SK-N-MC (cell line): ENCODE data around the gene AQP1.

Experiments
- DNase-seq: peaks from one replicate; pipeline ENCODE4 v3.0.0-alpha.2; 2011; ENCODE audit warnings: low read depth, low spot score
- H3K27ac ChIP-seq: fragments of 200-600 bp; sonication (generic); 2 replicates; pipeline ENCODE4 v1.5.1; 2016; ENCODE audit warnings: mixed run types
- H3K36me3 ChIP-seq: fragments of 200-600 bp; sonication (generic); 2 replicates; pipeline ENCODE4 v1.6.1; 2017; ENCODE audit warnings: antibody characterized with exemption, low read length, mixed read lengths; ENCODE audit not compliant: insufficient read depth
- H3K4me3 ChIP-seq: fragments of 200-600 bp; sonication (generic); 2 replicates; pipeline ENCODE4 v1.5.1; 2016
- H3K9ac ChIP-seq: fragments of 200-600 bp; sonication (generic); 2 replicates; pipeline ENCODE4 v1.8.0; 2017; ENCODE audit warnings: mixed run types, mixed read lengths; ENCODE audit not compliant: insufficient read length
- H3K9me3 ChIP-seq: fragments of 200-600 bp; sonication (generic); 2 replicates; pipeline ENCODE4 v1.6.1; 2017; ENCODE audit warnings: low read depth, mild to moderate bottlenecking, antibody characterized with exemption, low read length, moderate library complexity, mixed read lengths
- EZH2 ChIP-seq: fragments of 200-600 bp; sonication (generic); IDR thresholded peaks from one replicate; pipeline ENCODE4 v1.6.1; 2017; ENCODE audit warnings: antibody characterized with exemption
- FOXP2 ChIP-seq: optimal IDR thresholded peaks from 2 replicates; pipeline ENCODE3; 2011; ENCODE audit warnings: mild to moderate bottlenecking, moderate library complexity; ENCODE audit not compliant: insufficient read depth; ENCODE audit errors: extremely low read length, control extremely low read depth
- POLR2AphosphoS5 ChIP-seq: IDR thresholded peaks from 2 replicates; pipeline ENCODE4 v1.6.1; 2012; ENCODE audit warnings: mild to moderate bottlenecking, low read depth, low read length, borderline replicate concordance

AQP1 gene

DNA sequence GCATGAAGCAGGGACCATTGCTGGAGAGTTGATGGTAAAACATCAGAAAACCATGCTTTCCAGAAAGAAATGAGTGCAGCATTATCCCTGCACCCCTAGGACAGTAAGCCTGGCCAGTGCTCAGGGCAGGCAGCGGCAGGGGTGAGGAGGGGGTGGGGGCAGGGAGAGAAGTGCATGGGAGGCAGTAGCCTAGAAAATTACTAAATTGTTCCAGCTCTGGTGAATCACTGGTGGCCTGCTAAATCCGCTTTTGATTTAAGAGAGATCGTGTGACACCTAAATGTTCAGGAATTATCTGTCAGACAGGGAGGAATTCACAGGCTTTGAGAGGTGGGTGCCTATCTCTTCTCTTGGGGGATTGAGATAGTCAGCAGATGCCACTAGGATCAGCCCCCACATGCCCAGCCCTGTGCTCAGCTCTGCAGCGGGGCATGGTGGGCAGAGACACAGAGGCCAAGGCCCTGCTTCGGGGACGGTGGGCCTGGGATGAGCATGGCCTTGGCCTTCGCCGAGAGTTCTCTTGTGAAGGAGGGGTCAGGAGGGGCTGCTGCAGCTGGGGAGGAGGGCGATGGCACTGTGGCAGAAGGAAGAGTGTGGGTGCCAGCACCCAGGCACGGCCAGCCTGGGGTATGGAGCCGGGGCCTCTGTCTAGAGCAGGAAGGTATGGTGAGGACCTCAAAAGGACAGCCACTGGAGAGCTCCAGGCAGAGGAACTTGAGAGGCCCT lies 5.0 kb upstream of the AQP1 start:
- H3K4me3 ChIP-seq: no peak overlapping the region

DNA sequence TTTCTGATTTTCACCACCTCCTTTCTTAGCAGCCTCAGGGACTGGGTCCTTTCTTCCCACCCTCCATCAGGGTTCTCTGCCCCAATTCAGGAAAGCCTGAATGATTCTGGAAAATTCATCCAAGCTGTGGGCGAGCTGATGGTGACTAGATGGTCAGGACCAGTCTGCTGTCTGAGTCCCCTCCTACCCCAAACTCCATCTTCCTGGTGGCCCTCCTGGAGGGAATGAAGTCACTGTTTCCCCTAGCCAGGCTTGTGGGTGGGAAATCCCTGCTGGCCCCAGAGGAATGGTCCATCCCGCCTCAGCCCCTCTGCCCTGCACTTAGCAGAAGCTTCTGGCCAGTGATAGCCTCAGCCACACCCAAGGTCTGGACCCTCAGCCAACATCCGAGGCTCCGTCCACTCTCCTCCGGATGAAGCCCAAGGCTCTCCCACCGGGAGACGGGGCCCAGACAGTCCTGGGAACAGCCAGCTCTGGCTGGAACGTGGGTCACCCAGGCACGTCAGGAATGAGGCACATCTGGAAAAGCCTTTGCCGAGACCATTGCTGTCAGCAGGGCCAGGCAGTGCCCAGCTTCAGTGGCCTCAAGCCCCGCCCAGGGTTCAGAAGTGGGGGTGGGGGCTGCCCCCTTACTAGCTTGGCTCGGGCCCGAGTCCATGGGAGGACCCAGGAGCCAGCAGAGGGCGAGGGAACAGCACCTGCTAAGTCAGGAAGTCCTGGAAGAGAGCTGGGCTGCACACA lies 4.0 kb upstream of the AQP1 start:
- Histone ChIP-seq H3K27ac (no peak overlapping the region), H3K9me3 (no peaks in the 10 kb centered on the region), H3K4me3 (no peak overlapping the region), H3K9ac (no peak overlapping the region), H3K36me3 (no peaks in the 10 kb centered on the region)
- no peak for DNase-seq
- no peak for TF ChIP-seq POLR2AphosphoS5
- TF ChIP-seq EZH2: no peak
- no peak for TF ChIP-seq FOXP2

More for the DNA sequence above, 5.0 kb upstream of the AQP1 start:
- no peaks in the 10 kb centered on the region for H3K36me3 ChIP-seq
- no peak overlapping the region for H3K27ac ChIP-seq
- H3K9ac ChIP-seq: no peak overlapping the region
- TF ChIP-seq EZH2 (no peak), POLR2AphosphoS5 (no peak), FOXP2 (no peak)
- DNase-seq: no peak
- H3K9me3 ChIP-seq: no peaks in the 10 kb centered on the region

DNA sequence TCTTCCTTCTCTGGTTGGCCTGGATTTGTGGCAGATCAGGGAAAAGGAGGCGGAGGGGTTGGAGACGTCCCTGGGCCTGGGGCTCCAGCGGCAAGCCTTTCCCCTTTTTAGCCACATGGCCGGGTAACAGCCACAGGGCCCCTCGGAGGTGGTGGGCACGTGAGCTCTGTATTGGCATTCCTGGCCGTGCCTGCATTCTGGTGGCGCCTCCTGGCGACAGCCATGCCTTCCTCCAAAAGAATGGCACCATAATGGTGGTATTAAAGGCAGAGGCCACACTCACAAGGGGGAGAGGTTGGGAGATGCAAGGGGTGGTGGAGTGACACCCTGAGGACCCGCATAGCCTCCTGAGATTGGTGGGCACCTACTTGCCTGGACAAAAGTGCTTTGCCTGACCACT lies 3.0 kb upstream of the AQP1 start:
- Histone ChIP-seq H3K9me3 (no peaks in the 10 kb centered on the region), H3K9ac (no peak overlapping the region), H3K27ac (no peak overlapping the region), H3K4me3 (no peak overlapping the region), H3K36me3 (no peaks in the 10 kb centered on the region)
- no peak for TF ChIP-seq POLR2AphosphoS5
- TF ChIP-seq FOXP2: no peak
- TF ChIP-seq EZH2: no peak
- no peak for DNase-seq

DNA sequence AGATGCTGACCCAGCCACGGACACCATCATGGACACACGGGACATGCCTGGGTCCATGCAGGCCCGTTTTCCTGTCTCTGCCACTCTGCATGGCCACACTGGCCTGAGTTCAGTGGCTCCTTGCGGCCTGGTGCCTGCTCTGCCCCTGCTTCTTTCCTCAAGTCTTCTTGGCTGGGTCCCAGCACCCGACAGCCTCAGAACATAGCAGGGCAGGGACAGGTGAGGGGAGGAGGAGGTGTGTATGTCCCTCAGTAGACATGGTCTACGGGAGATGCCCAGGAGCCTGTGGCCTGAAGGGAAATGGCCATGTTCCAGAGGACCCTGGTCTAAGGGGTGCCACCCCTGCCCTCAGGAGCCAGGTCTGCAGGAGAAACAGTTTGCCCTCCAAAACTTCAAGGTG lies 2.2 kb upstream of the AQP1 start:
- no peaks in the 10 kb centered on the region for H3K9me3 ChIP-seq
- TF ChIP-seq FOXP2 (no peak), POLR2AphosphoS5 (no peak), EZH2 (no peak)
- no peak overlapping the region for H3K27ac ChIP-seq
- no peak for DNase-seq
- no peak overlapping the region for H3K4me3 ChIP-seq
- no peaks in the 10 kb centered on the region for H3K36me3 ChIP-seq
- H3K9ac ChIP-seq: no peak overlapping the region

DNA sequence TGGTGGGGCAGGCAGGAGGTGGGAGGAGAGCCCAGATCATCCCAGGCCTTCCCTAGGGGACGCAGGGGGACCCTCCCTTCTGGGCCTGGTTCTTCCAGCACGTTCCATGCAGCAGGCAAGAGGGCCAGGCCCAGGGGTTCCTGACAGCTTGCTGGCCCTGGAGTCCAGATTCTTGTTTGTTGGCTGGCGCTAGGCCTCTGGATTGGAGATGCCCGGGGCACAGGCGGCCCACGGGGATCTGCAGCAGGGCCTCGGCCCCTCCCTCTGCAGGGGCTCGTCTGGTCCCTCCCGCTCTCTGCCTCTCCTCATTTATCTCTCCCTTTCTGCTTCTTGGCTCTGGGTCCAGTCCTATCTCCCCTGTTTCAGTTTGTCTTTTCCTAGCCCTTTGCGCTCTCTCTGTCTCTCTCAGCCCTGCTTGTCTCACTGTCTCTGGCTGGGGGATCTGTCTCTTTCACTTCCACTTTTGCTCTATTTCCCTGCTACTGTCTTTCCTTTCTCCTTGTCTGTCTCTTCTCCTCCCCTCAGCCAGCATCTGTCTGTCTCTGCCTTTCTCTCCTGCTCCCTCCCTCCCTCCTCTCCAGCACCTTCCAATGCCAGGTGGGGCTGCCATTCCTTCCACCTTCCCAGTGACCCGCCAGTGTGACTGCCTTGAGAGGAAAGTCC lies 1.1 kb upstream of the AQP1 start:
- Histone ChIP-seq H3K27ac (no peak overlapping the region), H3K9me3 (no peaks in the 10 kb centered on the region), H3K9ac (no peak overlapping the region), H3K36me3 (no peaks in the 10 kb centered on the region), H3K4me3 (no peak overlapping the region)
- DNase-seq: no peak
- TF ChIP-seq FOXP2 (no peak), EZH2 (no peak), POLR2AphosphoS5 (no peak)

DNA sequence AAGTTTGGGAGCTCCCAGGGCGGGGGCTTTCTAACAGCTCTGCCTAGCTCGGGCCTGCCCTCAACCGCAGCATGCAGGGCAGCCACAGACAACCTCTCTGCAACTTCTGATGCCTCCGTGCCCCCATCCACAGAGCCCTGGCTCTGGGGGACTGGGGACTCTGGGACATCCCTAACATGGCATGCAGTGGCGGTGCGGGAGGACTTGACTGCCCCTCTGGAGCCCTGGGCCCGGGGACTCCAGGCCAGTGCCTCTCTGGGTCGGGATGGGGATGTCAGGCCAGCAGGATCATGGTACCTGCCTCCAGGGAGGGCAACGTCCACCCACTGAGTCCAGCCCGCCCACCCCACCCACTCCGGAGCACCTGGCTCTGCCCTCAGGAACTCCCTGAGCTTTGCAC lies 520 bp upstream of the AQP1 start:
- H3K9me3 ChIP-seq: no peaks in the 10 kb centered on the region
- TF ChIP-seq FOXP2 (no peak), POLR2AphosphoS5 (no peak)
- DNase-seq: no peak
- no peak overlapping the region for H3K4me3 ChIP-seq
- H3K36me3 ChIP-seq: no peaks in the 10 kb centered on the region
- H3K27ac ChIP-seq: no peak overlapping the region
- no peak overlapping the region for H3K9ac ChIP-seq

DNA sequence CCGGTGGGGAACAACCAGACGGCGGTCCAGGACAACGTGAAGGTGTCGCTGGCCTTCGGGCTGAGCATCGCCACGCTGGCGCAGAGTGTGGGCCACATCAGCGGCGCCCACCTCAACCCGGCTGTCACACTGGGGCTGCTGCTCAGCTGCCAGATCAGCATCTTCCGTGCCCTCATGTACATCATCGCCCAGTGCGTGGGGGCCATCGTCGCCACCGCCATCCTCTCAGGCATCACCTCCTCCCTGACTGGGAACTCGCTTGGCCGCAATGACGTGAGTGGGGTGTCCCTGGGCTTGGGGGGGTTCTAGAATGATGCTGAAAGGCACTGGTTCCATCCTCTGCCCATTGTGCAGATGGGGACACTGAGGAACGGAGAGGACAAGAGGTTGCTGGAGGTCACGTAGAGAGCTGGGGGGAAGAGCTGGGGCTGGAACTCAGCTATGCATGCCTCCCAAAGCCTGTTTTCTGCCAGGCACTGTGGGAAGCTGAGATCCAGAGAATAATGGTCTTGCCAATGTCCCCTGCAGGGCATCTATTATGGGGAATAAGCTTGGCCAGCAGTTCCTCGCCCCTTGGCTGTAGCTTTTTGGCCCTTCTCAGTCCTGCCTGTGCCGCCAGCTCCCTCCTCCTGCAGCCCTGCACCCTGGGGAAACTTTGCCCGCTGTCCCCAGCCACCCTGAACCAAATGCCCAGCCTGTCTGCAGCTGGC lies 523 bp downstream of the AQP1 start:
- no peak for TF ChIP-seq EZH2
- no peak for TF ChIP-seq FOXP2
- no peak for TF ChIP-seq POLR2AphosphoS5
- no peak for DNase-seq
- no peak overlapping the region for H3K9ac ChIP-seq
- no peak overlapping the region for H3K27ac ChIP-seq
- no peak overlapping the region for H3K4me3 ChIP-seq
- no peaks in the 10 kb centered on the region for H3K9me3 ChIP-seq
- H3K36me3 ChIP-seq: no peaks in the 10 kb centered on the region

DNA sequence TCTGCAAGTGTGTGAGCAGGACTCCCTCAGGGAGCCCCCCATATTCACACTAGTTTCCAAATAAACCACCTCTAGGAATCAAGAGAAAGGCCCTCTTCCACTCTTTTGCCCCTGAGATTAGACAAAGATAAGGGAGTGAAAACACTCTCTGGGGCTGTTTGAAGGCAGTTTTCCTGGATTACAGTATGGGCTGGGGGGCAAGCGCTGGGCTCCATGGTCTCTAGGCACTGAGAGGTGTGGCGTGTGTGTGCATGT lies 1.0 kb downstream of the AQP1 start:
- H3K9ac ChIP-seq: no peak overlapping the region
- H3K9me3 ChIP-seq: no peaks in the 10 kb centered on the region
- TF ChIP-seq EZH2: no peak
- TF ChIP-seq POLR2AphosphoS5: no peak
- no peak for TF ChIP-seq FOXP2
- no peak overlapping the region for H3K27ac ChIP-seq
- no peaks in the 10 kb centered on the region for H3K36me3 ChIP-seq
- no peak for DNase-seq
- no peak overlapping the region for H3K4me3 ChIP-seq
